ENCODE data around the gene ZNF185. TPM values are rescaled to one million over a fixed set of nuclear protein-coding genes. Genes with fewer than 3 reads are reported as not detected.
A peak's percentile ranks its signal among the peaks of the same experiment; 100 is the strongest.

ZNF185 gene
- total RNA-seq, 3 donors from 2014 or later, result 5.9 to 19.5 (median 7.5) TPM

DNA sequence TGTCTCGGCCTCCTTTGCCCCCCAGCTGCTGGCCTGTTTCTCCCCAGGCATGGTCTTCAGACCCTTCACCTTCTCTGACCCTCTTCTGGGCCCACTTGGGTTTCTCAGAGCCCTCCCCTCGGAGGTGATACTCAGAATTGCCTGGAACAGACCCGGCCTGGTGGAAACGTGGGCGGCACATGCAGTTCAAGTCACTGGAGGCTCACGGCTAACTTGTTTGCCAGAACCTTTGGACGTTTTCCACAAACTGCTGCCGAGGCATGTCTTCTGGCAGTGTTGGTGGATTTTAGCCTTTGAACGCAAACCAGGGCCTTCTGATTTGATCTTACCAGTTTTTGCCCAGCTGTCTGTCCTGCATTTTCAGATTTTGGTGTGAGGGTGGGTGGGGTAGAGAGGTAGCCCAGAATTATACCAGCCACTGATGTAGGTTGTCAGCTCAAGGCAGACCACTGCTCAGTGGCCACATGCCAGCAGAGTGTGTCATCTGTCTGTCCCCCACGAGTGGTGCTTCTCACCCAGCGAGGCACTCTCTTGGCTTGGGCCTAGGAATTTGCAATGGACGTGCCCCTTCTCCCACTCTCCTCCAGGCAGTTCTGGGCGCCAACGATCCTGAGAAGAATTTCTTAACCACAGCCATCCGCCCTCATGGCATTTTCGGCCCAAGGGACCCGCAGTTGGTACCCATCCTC lies 32.5 kb upstream of the ZNF185 start:
- peak overlapping the region; percentile 42 to 43 for H3K27ac ChIP-seq
- H3K27me3 ChIP-seq, result peaks cover 0 to 21% of the 10 kb centered on the region in 2 donors
- peak in 1 of 2 donors; percentile 69 for DNase-seq (ENCODE audit: low spot score in 2 of 2)
- no peaks in the 10 kb centered on the region for H3K9me3 ChIP-seq
- intact Hi-C loops (cut with DNase I; ENCODE audit: low total_unique reads), result no loop called here
- H3K4me1 ChIP-seq, result no peaks in the 10 kb centered on the region
- TF ChIP-seq, protein P1, sequence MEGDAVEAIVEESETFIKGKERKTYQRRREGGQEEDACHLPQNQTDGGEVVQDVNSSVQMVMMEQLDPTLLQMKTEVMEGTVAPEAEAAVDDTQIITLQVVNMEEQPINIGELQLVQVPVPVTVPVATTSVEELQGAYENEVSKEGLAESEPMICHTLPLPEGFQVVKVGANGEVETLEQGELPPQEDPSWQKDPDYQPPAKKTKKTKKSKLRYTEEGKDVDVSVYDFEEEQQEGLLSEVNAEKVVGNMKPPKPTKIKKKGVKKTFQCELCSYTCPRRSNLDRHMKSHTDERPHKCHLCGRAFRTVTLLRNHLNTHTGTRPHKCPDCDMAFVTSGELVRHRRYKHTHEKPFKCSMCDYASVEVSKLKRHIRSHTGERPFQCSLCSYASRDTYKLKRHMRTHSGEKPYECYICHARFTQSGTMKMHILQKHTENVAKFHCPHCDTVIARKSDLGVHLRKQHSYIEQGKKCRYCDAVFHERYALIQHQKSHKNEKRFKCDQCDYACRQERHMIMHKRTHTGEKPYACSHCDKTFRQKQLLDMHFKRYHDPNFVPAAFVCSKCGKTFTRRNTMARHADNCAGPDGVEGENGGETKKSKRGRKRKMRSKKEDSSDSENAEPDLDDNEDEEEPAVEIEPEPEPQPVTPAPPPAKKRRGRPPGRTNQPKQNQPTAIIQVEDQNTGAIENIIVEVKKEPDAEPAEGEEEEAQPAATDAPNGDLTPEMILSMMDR (IDR thresholded peaks at IDR 0.05), result no peak
- no peaks in the 10 kb centered on the region for H3K36me3 ChIP-seq
- H3K4me3 ChIP-seq, result no peak overlapping the region

DNA sequence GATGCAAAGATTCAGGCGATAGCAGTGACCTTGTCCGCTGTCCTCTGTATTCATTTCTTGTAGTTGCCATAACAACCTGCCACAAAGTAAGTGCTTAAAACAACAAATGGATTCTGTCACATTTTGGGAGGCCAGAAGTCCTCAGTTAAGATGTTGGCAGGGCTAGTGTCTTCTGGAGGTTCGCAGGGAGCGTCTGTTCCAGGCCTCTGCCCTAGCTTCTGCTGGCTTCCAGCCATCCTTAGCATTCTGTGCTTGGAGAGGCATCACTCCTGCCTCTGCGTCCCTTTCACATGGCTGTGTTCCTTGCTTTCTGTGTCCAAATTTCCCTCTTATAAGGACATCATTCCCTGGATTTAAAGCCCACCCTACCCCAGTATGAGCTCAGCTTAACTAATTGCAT lies 31.5 kb upstream of the ZNF185 start:
- no peak for TF ChIP-seq POLR2AphosphoS5 (IDR thresholded peaks at IDR 0.05)
- TF ChIP-seq, protein P1 (IDR thresholded peaks at IDR 0.05), result no peak
- TF ChIP-seq POLR2A (IDR thresholded peaks at IDR 0.05), result no peak
- peaks cover 0 to 29% of the 10 kb centered on the region in 2 donors for H3K27me3 ChIP-seq
- no peak overlapping the region for H3K4me3 ChIP-seq
- H3K27ac ChIP-seq, result peak overlapping the region in 1 of 2 donors; percentile 48
- DNase-seq (ENCODE audit: low spot score in 2 of 2), result no peak
- no peaks in the 10 kb centered on the region for H3K4me1 ChIP-seq
- no peaks in the 10 kb centered on the region for H3K9me3 ChIP-seq
- intact Hi-C loops (cut with DNase I; ENCODE audit: low total_unique reads), result no loop called here
- no peaks in the 10 kb centered on the region for H3K36me3 ChIP-seq

DNA sequence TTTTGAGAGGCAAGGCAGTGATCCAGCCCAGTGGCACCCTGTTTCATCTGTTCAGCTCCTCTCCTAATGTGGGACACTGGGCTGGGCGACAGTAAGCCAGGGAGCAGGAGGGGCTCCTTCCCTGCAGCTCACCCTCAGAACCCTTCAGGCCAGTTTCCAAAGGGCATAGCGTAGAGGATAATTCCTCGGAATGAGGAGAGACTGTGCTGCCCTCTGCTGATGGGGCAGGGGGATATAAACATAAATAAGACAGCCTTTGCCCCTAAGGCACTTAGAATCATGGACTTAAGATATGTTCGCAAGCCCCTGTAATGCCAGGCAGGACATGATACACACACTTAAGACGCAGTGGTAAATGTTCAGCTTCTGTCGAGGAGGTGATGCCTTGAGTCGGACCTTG lies 27.9 kb upstream of the ZNF185 start:
- Histone ChIP-seq H3K36me3 (no peaks in the 10 kb centered on the region), H3K4me1 (no peaks in the 10 kb centered on the region), H3K27me3 (peaks cover 0 to 37% of the 10 kb centered on the region in 2 donors), H3K27ac (no peak overlapping the region), H3K4me3 (no peak overlapping the region), H3K9me3 (no peaks in the 10 kb centered on the region)
- intact Hi-C loops (cut with DNase I; ENCODE audit: low total_unique reads), result no loop called here
- TF ChIP-seq, protein P1 (IDR thresholded peaks at IDR 0.05), result no peak
- TF ChIP-seq POLR2A (IDR thresholded peaks at IDR 0.05), result no peak
- no peak for TF ChIP-seq POLR2AphosphoS5 (IDR thresholded peaks at IDR 0.05)
- DNase-seq (ENCODE audit: low spot score in 2 of 2), result no peak

DNA sequence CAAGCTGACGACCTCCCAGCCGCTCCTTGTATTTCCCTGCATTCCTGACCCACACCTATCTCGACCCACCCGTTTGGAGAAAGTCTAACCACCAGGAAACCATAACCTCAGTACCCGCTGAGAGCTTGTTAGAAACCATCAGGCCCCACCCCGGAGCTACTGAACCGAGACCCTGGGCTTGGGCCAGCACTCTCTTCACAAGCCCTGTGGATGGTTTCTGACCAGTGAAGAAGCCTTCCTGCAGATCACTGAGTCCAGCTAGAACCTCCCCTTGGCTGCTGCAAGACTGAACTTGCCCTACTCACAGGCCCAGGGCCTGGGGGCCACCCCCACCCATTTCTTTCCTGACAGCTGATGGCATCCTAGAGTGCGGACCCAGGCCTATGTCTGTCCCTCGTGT lies 26.6 kb upstream of the ZNF185 start:
- TF ChIP-seq POLR2AphosphoS5 (IDR thresholded peaks at IDR 0.05), result no peak
- TF ChIP-seq POLR2A (IDR thresholded peaks at IDR 0.05), result no peak
- TF ChIP-seq, protein P1 (IDR thresholded peaks at IDR 0.05), result no peak
- Histone ChIP-seq H3K9me3 (no peaks in the 10 kb centered on the region), H3K27me3 (peaks cover 0 to 48% of the 10 kb centered on the region in 2 donors), H3K27ac (no peak overlapping the region), H3K4me3 (no peak overlapping the region), H3K4me1 (no peaks in the 10 kb centered on the region), H3K36me3 (no peaks in the 10 kb centered on the region)
- intact Hi-C loops (cut with DNase I; ENCODE audit: low total_unique reads), result no loop called here
- DNase-seq (ENCODE audit: low spot score in 2 of 2), result no peak

DNA sequence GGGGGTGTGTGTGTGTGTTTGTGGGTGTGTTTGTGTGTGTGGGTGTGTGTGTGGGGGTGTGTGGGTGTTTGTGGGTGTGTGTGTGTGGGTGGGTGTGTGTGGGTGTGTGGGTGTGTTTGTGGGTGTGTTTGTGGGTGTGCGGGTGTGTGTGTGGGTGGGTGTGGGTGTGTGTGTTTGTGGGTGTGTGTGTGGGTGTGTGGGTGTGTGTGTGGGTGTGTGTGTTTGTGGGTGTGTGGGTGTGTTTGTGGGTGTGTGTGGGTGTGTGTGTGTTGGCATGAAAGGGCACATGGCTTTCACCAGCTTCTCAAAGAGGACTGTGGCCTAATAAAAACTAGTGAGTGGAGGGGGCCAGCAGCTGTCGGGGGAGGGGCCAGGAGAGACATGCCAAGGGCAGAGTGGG lies 25.3 kb upstream of the ZNF185 start:
- no peaks in the 10 kb centered on the region for H3K4me1 ChIP-seq
- peaks cover 0 to 56% of the 10 kb centered on the region in 2 donors for H3K27me3 ChIP-seq
- TF ChIP-seq, protein P1 (IDR thresholded peaks at IDR 0.05), result no peak
- TF ChIP-seq POLR2AphosphoS5 (IDR thresholded peaks at IDR 0.05) (no peak), POLR2A (IDR thresholded peaks at IDR 0.05) (no peak)
- H3K36me3 ChIP-seq, result no peaks in the 10 kb centered on the region
- no peaks in the 10 kb centered on the region for H3K9me3 ChIP-seq
- no peak for DNase-seq (ENCODE audit: low spot score in 2 of 2)
- no peak overlapping the region for H3K4me3 ChIP-seq
- no peak overlapping the region for H3K27ac ChIP-seq
- intact Hi-C loops (cut with DNase I; ENCODE audit: low total_unique reads), result no loop called here
